H7 (cell line): ENCODE data around the gene STIL. TPM values are rescaled to one million over a fixed set of nuclear protein-coding genes. Genes with fewer than 3 reads are reported as not detected.
A peak's percentile ranks its signal among the peaks of the same experiment; 100 is the strongest.
"Not testable (repeated sequence)": the region's sequence is repeated elsewhere in the genome, so short reads cannot be mapped to it uniquely, and the experiment has no call there.

Source experiments
- DNase-seq: peaks from one replicate; pipeline ENCODE4 v3.0.0; 2012
- H3K27me3 ChIP-seq: 2 replicates; pipeline ENCODE4 v1.6.0; 2011; ENCODE audit warnings: mild to moderate bottlenecking, low read length; ENCODE audit not compliant: control insufficient read depth, insufficient read depth
- H3K36me3 ChIP-seq: replicated peaks from 2 replicates; pipeline ENCODE4 v1.5.1; 2011; ENCODE audit warnings: low read length; ENCODE audit not compliant: control insufficient read depth, insufficient read depth
- H3K4me3 ChIP-seq: 2 replicates; pipeline ENCODE4 v1.5.1; 2011; ENCODE audit warnings: low read depth, mild to moderate bottlenecking, control low read depth, low read length, moderate library complexity; ENCODE audit not compliant: insufficient read depth
- total RNA-seq: library from RNA; depleted of rRNA; stranded (reverse); fragments of >200 nt; shearing (Covaris generic); gene quantifications from 2 replicates; pipeline ENCODE4 v1.2.3, GENCODE V29; 2014

STIL gene
- total RNA-seq, 1 experiment from 2014 or later: 55.5 TPM

DNA sequence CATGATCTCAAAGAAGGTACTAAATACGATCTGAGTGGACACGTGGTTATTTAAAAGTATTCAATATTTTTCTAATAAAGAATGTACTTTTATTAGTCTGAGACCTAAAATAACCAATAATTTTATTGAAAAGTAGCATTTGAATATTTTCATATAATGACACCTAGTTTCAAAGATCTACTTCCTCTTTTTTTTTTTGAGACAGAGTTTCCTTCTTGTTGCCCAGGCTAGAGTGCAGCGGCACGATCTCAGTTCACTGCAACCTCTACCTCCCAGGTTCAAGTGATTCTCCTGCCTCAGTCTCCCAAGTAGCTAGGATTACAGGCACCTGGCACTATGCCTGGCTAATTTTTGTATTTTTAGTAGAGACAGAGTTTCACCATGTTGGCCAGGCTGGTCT, 25.8 kb downstream of the STIL start:
- not testable (repeated sequence) for H3K27me3 ChIP-seq, H3K4me3 ChIP-seq, DNase-seq
- peaks cover 12% of the 10 kb centered on the region for H3K36me3 ChIP-seq

GRCh38 chr1:47280142-47280541, 33.8 kb downstream of the STIL start:
- no peaks in the 10 kb centered on the region for H3K27me3 ChIP-seq
- no peak for DNase-seq
- H3K4me3 ChIP-seq: no peak overlapping the region
- H3K36me3 ChIP-seq: peaks cover 20% of the 10 kb centered on the region

- Histone ChIP-seq H3K4me3 (no peak overlapping the region), H3K27me3 (no peaks in the 10 kb centered on the region), H3K36me3 (peaks cover 15% of the 10 kb centered on the region)
- no peak for DNase-seq
Observed at GRCh38 chr1:47276850-47277249, 37.1 kb downstream of the STIL start.

GRCh38 chr1:47275811-47276210, 38.1 kb downstream of the STIL start:
- peaks cover 13% of the 10 kb centered on the region for H3K36me3 ChIP-seq
- not testable (repeated sequence) for DNase-seq, H3K4me3 ChIP-seq, H3K27me3 ChIP-seq

DNA sequence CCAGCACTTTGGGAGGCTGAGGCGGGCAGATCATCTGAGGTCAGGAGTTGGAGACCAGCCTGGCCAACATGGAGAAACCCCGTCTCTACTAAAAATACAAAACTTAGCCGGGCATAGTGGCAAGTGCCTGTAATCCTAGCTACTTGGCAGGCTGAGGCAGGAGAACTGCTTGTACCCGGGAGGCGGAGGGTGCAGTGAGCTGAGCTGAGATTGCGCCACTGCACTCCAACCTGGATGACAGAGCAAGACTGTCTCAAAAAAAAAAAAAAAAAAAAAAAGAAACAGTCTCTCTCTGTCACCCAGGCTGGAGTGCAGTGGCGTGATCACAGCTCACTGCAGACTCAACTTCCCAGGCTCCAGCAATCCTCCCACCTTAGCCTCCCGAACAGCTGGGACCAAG, 48.4 kb downstream of the STIL start:
- not testable (repeated sequence) for H3K27me3 ChIP-seq, H3K36me3 ChIP-seq, H3K4me3 ChIP-seq, DNase-seq

GRCh38 chr1:47262787-47263413, 51.0 kb downstream of the STIL start:
- DNase-seq: peak; percentile 59
- Histone ChIP-seq H3K36me3 (peaks cover 7% of the 10 kb centered on the region), H3K4me3 (no peak overlapping the region), H3K27me3 (no peaks in the 10 kb centered on the region)

DNA sequence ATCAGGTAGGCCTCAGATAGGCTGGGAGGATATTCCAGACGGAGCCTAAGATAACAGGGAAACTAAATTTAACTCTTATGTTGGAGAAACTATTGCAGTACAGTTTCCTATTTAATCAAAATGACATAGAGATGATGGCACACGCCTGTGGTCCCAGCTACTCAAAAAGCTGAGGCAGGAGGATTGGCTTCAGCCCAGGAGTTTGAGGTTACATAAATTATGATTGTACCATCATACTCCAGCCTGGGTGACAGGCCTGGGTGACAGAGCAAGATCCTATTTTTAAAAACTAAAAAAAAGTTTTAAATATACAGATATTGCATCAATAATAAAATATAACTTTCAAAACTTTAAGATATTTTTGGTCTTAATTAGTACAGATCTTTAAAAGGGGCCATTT, 56.7 kb downstream of the STIL start:
- no peaks in the 10 kb centered on the region for H3K27me3 ChIP-seq
- no peak overlapping the region for H3K4me3 ChIP-seq
- peaks cover 5% of the 10 kb centered on the region for H3K36me3 ChIP-seq
- no peak for DNase-seq

- Histone ChIP-seq H3K4me3 (no peak overlapping the region), H3K27me3 (no peaks in the 10 kb centered on the region), H3K36me3 (peaks cover 2% of the 10 kb centered on the region)
- DNase-seq: no peak
Observed at GRCh38 chr1:47252795-47253194, 61.2 kb downstream of the STIL start.

DNA sequence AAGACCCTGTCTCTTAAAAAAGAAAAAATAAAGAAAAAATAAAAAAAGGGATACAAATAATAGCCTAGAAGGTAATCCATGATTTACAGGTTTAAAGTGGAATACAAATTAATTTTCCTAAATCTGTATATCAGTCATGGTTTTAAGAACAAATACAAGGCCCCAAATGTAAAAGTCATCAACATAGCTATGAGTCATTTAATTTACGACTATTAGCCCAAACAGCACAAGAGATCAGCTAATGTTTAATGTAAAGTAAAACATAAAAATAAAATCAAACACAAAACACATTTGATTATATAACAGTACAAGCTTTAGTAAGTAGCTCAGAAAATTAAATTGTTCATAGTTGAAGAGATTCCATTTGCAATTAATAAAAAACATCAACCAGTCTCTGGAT, 61.6 kb downstream of the STIL start:
- no peaks in the 10 kb centered on the region for H3K27me3 ChIP-seq
- no peak overlapping the region for H3K4me3 ChIP-seq
- DNase-seq: no peak
- H3K36me3 ChIP-seq: peaks cover 2% of the 10 kb centered on the region

DNA sequence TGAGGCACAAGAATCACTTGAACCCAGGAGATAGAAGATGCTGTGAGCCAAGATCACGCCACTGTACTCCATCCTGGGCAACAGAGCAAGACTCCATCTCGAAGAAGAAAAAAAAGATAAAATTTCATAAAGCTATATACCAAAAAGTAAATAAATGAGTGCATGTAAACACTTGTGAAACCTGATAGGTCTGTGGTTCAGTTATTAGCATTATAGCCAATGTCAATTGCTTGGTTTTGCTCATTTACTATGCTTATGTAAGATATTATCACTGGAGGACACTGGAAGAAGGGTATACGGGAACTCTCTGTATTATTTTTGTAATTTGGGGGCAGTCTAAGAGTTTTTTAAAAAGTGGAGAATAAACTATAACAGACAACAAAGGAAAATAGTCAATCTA, 64.2 kb downstream of the STIL start:
- DNase-seq: no peak
- no peaks in the 10 kb centered on the region; the same call in none of the 2 replicates for H3K36me3 ChIP-seq
- peaks cover 2% of the 10 kb centered on the region; the same call in 1 of the 2 replicates for H3K27me3 ChIP-seq
- H3K4me3 ChIP-seq: no peak overlapping the region

DNA sequence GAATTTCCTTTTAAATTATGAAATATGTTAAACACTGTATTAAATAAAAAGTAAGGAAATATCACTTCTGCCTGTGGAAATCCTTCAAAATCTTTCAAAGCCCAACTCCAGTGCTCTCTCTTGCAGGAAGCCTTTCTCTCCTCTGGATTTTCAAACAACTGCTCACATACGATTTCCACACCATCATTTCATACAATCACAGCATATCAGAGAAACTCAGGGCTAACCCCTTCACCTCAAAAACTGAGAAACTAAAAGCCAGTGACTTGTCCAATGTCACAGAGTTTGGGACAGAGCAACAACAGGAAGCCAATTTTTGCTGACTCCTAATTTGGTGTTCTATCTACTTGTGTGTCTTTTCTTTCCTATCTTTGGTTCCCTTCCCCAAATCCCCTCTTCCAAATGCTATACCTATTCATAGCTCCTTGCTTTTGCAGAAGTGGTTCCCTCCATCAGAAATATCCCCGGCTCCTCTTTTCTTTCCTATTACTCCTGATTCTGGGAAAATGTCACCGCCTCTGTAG, 69.5 kb downstream of the STIL start:
- Histone ChIP-seq H3K27me3 (peaks cover 7% of the 10 kb centered on the region), H3K4me3 (no peak overlapping the region), H3K36me3 (no peaks in the 10 kb centered on the region)
- DNase-seq: no peak

DNA sequence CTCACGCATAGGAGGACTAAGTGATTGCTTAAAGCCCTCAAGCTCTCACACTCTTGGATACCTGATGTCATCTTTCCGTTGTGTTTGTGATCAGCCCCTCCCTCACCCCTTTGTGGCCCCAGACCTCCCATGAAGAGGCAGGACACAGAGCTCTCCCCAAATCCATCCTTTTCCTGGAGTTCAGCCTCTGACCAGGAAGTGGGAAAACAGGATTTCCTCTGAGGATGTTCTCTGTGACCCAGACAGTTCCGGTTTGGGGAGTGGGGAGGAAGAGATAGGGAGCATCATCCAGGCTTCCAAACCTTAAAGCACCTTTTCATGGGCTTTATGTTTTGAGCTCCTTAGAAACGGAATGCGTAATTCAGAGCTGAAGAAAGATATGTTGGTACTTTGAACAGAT, 70.0 kb downstream of the STIL start:
- peaks cover 7% of the 10 kb centered on the region for H3K27me3 ChIP-seq
- no peaks in the 10 kb centered on the region for H3K36me3 ChIP-seq
- DNase-seq: peak; percentile 38
- H3K4me3 ChIP-seq: no peak overlapping the region

- DNase-seq: no peak
- Histone ChIP-seq H3K36me3 (no peaks in the 10 kb centered on the region), H3K4me3 (no peak overlapping the region), H3K27me3 (peaks cover 15% of the 10 kb centered on the region)
Observed at GRCh38 chr1:47241114-47242113, 72.5 kb downstream of the STIL start.

- no peak for DNase-seq
- H3K27me3 ChIP-seq: peaks cover 35% of the 10 kb centered on the region
- H3K4me3 ChIP-seq: no peak overlapping the region
- no peaks in the 10 kb centered on the region for H3K36me3 ChIP-seq
Observed at GRCh38 chr1:47238935-47239592, 74.9 kb downstream of the STIL start.
